ENCODE measurements around the gene SPTLC1. TPM values are rescaled to one million over a fixed set of nuclear protein-coding genes. Genes with fewer than 3 reads are reported as not detected.

SPTLC1 gene
- total RNA-seq: 10 to 100 TPM; 12.4 to 25.3 (median 19.3) TPM
- long read RNA-seq, partial matches to known transcripts: 0 of 3 reads
- long read RNA-seq, other reads (novel, unspliced or antisense): 0 of 3 reads

- Histone ChIP-seq H3K4me1 (peaks cover 0 to 10% (median 4%) of the 10 kb centered on the region in 4 donors), H3K9me3 (no peaks in the 10 kb centered on the region), H3K4me3 (peak within 1 kb of the TSS; percentile 79 to 89 (median 88)), H3K27me3 (no peaks in the 10 kb centered on the region), H3K27ac (peak within 1 kb of the TSS; percentile 80 to 85 (median 83)), H3K36me3 (peaks cover 0 to 21% (median 0%) of the 10 kb centered on the region in 4 donors)
- 0% methylated on average over 17 of the region's 60 CpGs for WGBS (ENCODE audit: insufficient coverage, low coverage, low lambda C conversion rate, missing lambda C conversion rate)
- DNase-seq (peak; percentile 96 to 98 (median 97)), ATAC-seq (peak; percentile 99 to 100 (median 100))
- TF ChIP-seq CTCF (IDR thresholded peaks at IDR 0.05) (no peak), POLR2A (IDR thresholded peaks at IDR 0.05) (peak; percentile 81)
- intact Hi-C loops (cut with DNase I): no loop called here
Measured at GRCh38 chr9:92115071-92115858, at the start of gene SPTLC1. Gene SPTLC1, minus strand, starts transcription at chr9:92115413. Its CDS starts 43 bp downstream, at chr9:92115370.

GRCh38 chr9:92164975-92165374, 49.8 kb upstream of the SPTLC1 start:
- Histone ChIP-seq H3K4me1 (no peaks in the 10 kb centered on the region), H3K36me3 (no peaks in the 10 kb centered on the region), H3K27me3 (no peaks in the 10 kb centered on the region), H3K27ac (no peak overlapping the region), H3K4me3 (no peak overlapping the region), H3K9me3 (no peaks in the 10 kb centered on the region)
- TF ChIP-seq CTCF (IDR thresholded peaks at IDR 0.05) (no peak), POLR2A (IDR thresholded peaks at IDR 0.05) (no peak)
- 83% methylated on average over 1 of the region's 1 CpG for WGBS (ENCODE audit: insufficient coverage, low coverage, low lambda C conversion rate, missing lambda C conversion rate)
- intact Hi-C loops (cut with DNase I): no loop called here
- no peak for DNase-seq
- ATAC-seq: no peak

GRCh38 chr9:92164490-92164889, 49.3 kb upstream of the SPTLC1 start:
- no peak for TF ChIP-seq CTCF (IDR thresholded peaks at IDR 0.05)
- no peak for TF ChIP-seq POLR2A (IDR thresholded peaks at IDR 0.05)
- DNase-seq: no peak
- H3K9me3 ChIP-seq: no peaks in the 10 kb centered on the region
- H3K27ac ChIP-seq: no peak overlapping the region
- 79% methylated on average over 2 of the region's 2 CpGs for WGBS (ENCODE audit: insufficient coverage, low coverage, low lambda C conversion rate, missing lambda C conversion rate)
- no peak for ATAC-seq
- H3K4me3 ChIP-seq: no peak overlapping the region
- no peaks in the 10 kb centered on the region for H3K27me3 ChIP-seq
- intact Hi-C loops (cut with DNase I): no loop called here
- H3K4me1 ChIP-seq: no peaks in the 10 kb centered on the region
- no peaks in the 10 kb centered on the region for H3K36me3 ChIP-seq

- 70% methylated on average over 2 of the region's 4 CpGs for WGBS (ENCODE audit: insufficient coverage, low coverage, low lambda C conversion rate, missing lambda C conversion rate)
- no peaks in the 10 kb centered on the region for H3K27me3 ChIP-seq
- no peaks in the 10 kb centered on the region for H3K36me3 ChIP-seq
- H3K9me3 ChIP-seq: no peaks in the 10 kb centered on the region
- intact Hi-C loops (cut with DNase I): no loop called here
- H3K4me1 ChIP-seq: no peaks in the 10 kb centered on the region
- TF ChIP-seq POLR2A (IDR thresholded peaks at IDR 0.05): no peak
- no peak for TF ChIP-seq CTCF (IDR thresholded peaks at IDR 0.05)
- H3K4me3 ChIP-seq: no peak overlapping the region
- DNase-seq (no peak), ATAC-seq (no peak)
- H3K27ac ChIP-seq: no peak overlapping the region
Measured at GRCh38 chr9:92163276-92163675, 48.1 kb upstream of the SPTLC1 start.
